K562 treated with DMSO at 1 percent for 48 hours (cell line): ENCODE measurements around the gene CMAS. TPM values are rescaled to one million over a fixed set of nuclear protein-coding genes. Genes with fewer than 3 reads are reported as not detected.

Experiments
- total RNA-seq: library from RNA; unstranded; fragments of 300-600 nt; gene quantifications from 2 replicates; pipeline ENCODE4 v1.2.3, GENCODE V29; 2022; ENCODE audit warnings: low replicate concordance; ENCODE audit errors: extremely low read depth

CMAS gene
- total RNA-seq: not detected in 2 replicates

GRCh38 chr12:22046090-22046967, at the start of gene CMAS:
Gene CMAS (plus strand): TSS chr12:22046218. CDS start chr12:22046304, 86 bp downstream.

Other genes starting within 250 kb of the CMAS start
- gene ABCC9, start 104.8 kb upstream of the CMAS start, total RNA-seq: not detected in 2 replicates